Forelimb muscle (tissue), 1 donor: ENCODE data around the gene NEU4. TPM values are rescaled to one million over a fixed set of nuclear protein-coding genes. Genes with fewer than 3 reads are reported as not detected.

ENCODE experiments used
- DNase-seq: peaks from one replicate; pipeline ENCODE4 v3.0.0-alpha.2; 2013; ENCODE audit warnings: low read depth
- polyA plus RNA-seq: library from polyadenylated mRNA; unstranded; fragments of 120-200 nt; gene quantifications from one replicate; pipeline ENCODE4 v1.2.1, GENCODE V29; 2013; ENCODE audit not compliant: insufficient read length

Gene NEU4
- polyA plus RNA-seq, 1 donor: 7.0 TPM

- DNase-seq: no peak
Measured at GRCh38 chr2:241864168-241864849, 55.3 kb downstream of the NEU4 start.

GRCh38 chr2:241864850-241865213, 55.8 kb downstream of the NEU4 start:
- no peak for DNase-seq

GRCh38 chr2:241865416-241865956, 56.5 kb downstream of the NEU4 start:
- no peak for DNase-seq

- DNase-seq: no peak
Measured at GRCh38 chr2:241865957-241866789, 57.2 kb downstream of the NEU4 start.

Other genes with a start within 250 kb of the NEU4 start
- gene THAP4, start 172.0 kb upstream of the NEU4 start, polyA plus RNA-seq: 42.7 TPM
- gene ATG4B, start 171.5 kb upstream of the NEU4 start, polyA plus RNA-seq: 51.9 TPM
- gene DTYMK, start 122.4 kb upstream of the NEU4 start, polyA plus RNA-seq: 24.8 TPM
- 25.0 TPM for gene ING5, start 107.2 kb upstream of the NEU4 start, polyA plus RNA-seq
- 24.9 TPM for gene D2HGDH, start 74.6 kb upstream of the NEU4 start, polyA plus RNA-seq
- gene GAL3ST2, start 32.4 kb upstream of the NEU4 start, polyA plus RNA-seq: 0.20 TPM
- 0.13 TPM for gene PDCD1, start 49.7 kb downstream of the NEU4 start, polyA plus RNA-seq
- 0.08 TPM for gene RTP5, start 60.5 kb downstream of the NEU4 start, polyA plus RNA-seq